DOHH2 (cell line): ENCODE data around the gene PLXNA2.

ENCODE experiments used
- H3F3A ChIP-seq: fragments of 200-600 bp; sonication (generic), shearing (Covaris generic); 2 replicates; pipeline ENCODE4 v1.6.0; 2016; ENCODE audit warnings: antibody characterized with exemption, mild to moderate bottlenecking; ENCODE audit not compliant: control insufficient read depth, insufficient read depth
- H3K27ac ChIP-seq: fragments of 200-600 bp; sonication (generic); 2 replicates; pipeline ENCODE4 v1.5.1; 2014; ENCODE audit warnings: low read depth, mild to moderate bottlenecking, low read length, moderate library complexity
- H3K27me3 ChIP-seq: fragments of 200-600 bp; sonication (generic); 2 replicates; pipeline ENCODE4 v1.6.1; 2014; ENCODE audit warnings: mild to moderate bottlenecking, low read length, mixed read lengths; ENCODE audit not compliant: control insufficient read depth
- H3K36me3 ChIP-seq: fragments of 200-600 bp; sonication (generic); 2 replicates; pipeline ENCODE4 v1.6.1; 2014; ENCODE audit warnings: mild to moderate bottlenecking, low read length, moderate library complexity, mixed read lengths; ENCODE audit not compliant: control insufficient read depth
- H3K4me1 ChIP-seq: fragments of 200-600 bp; sonication (generic); 2 replicates; pipeline ENCODE4 v1.6.1; 2014; ENCODE audit warnings: mild to moderate bottlenecking, low read length, mixed read lengths; ENCODE audit not compliant: control insufficient read depth
- H3K4me2 ChIP-seq: fragments of 200-600 bp; sonication (generic); 2 replicates; pipeline ENCODE4 v1.6.0; 2014; ENCODE audit warnings: mild to moderate bottlenecking, low read length, moderate library complexity
- H3K4me3 ChIP-seq: fragments of 200-600 bp; sonication (generic); 2 replicates; pipeline ENCODE4 v1.5.1; 2014; ENCODE audit warnings: mild to moderate bottlenecking, low read length, mixed read lengths
- H3K79me2 ChIP-seq: fragments of 200-600 bp; sonication (generic); 2 replicates; pipeline ENCODE4 v1.6.1; 2014; ENCODE audit warnings: mild to moderate bottlenecking, low read length, mixed read lengths; ENCODE audit not compliant: control insufficient read depth
- H3K9me2 ChIP-seq: fragments of 200-600 bp; sonication (generic); replicated peaks from 2 replicates; pipeline ENCODE4 v1.6.1; 2014; ENCODE audit warnings: mild to moderate bottlenecking, low read length, mixed read lengths; ENCODE audit not compliant: control insufficient read depth
- H3K9me3 ChIP-seq: fragments of 200-600 bp; sonication (generic); 2 replicates; pipeline ENCODE4 v1.6.1; 2014; ENCODE audit warnings: antibody characterized with exemption, low read length, mixed read lengths; ENCODE audit not compliant: control insufficient read depth, insufficient read depth
- H4K20me1 ChIP-seq: fragments of 200-600 bp; sonication (generic); 2 replicates; pipeline ENCODE4 v1.6.0; 2014; ENCODE audit warnings: low read depth, mild to moderate bottlenecking, antibody characterized with exemption, low read length, moderate library complexity; ENCODE audit not compliant: control insufficient read depth, insufficient read depth
- CTCF ChIP-seq: fragments of 200-600 bp; sonication (generic); IDR thresholded peaks from one replicate; pipeline ENCODE4 v1.5.1; 2014; ENCODE audit warnings: antibody characterized with exemption, mild to moderate bottlenecking, low read depth, low read length; ENCODE audit not compliant: poor library complexity, severe bottlenecking
- EZH2phosphoT487 ChIP-seq: fragments of 200-600 bp; sonication (generic); IDR thresholded peaks from 2 replicates; pipeline ENCODE4 v1.6.1; 2017; ENCODE audit warnings: borderline replicate concordance, mild to moderate bottlenecking, antibody characterized with exemption, low read length, moderate library complexity, mixed read lengths

PLXNA2 gene

GRCh38 chr1:207981976-207982375 is 262.2 kb downstream of the PLXNA2 start:
- H3K9me2 ChIP-seq: no peaks in the 10 kb centered on the region
- H3K36me3 ChIP-seq: no peaks in the 10 kb centered on the region
- no peaks in the 10 kb centered on the region for H3K9me3 ChIP-seq
- no peaks in the 10 kb centered on the region for H4K20me1 ChIP-seq
- H3F3A ChIP-seq: no peaks in the 10 kb centered on the region
- H3K27me3 ChIP-seq: peaks cover 3% of the 10 kb centered on the region; the same call in 1 of the 2 replicates
- H3K4me3 ChIP-seq: no peak overlapping the region
- TF ChIP-seq EZH2phosphoT487 (no peak), CTCF (peak; percentile 73)
- no peak overlapping the region for H3K4me2 ChIP-seq
- H3K4me1 ChIP-seq: no peaks in the 10 kb centered on the region
- H3K79me2 ChIP-seq: no peaks in the 10 kb centered on the region
- H3K27ac ChIP-seq: no peak overlapping the region

- no peaks in the 10 kb centered on the region for H3K36me3 ChIP-seq
Measured at GRCh38 chr1:207978441-207978840, 265.7 kb downstream of the PLXNA2 start.

GRCh38 chr1:207977876-207978275 is 266.3 kb downstream of the PLXNA2 start:
- TF ChIP-seq EZH2phosphoT487 (no peak), CTCF (no peak)

More at GRCh38 chr1:207978441-207978840, 265.7 kb downstream of the PLXNA2 start:
- Histone ChIP-seq H3F3A (no peaks in the 10 kb centered on the region), H3K4me3 (no peak overlapping the region), H3K79me2 (no peaks in the 10 kb centered on the region), H3K9me2 (no peaks in the 10 kb centered on the region), H3K27ac (no peak overlapping the region), H3K4me1 (no peaks in the 10 kb centered on the region), H3K9me3 (no peaks in the 10 kb centered on the region), H4K20me1 (no peaks in the 10 kb centered on the region), H3K27me3 (peaks cover 19% of the 10 kb centered on the region), H3K4me2 (no peak overlapping the region)
- TF ChIP-seq EZH2phosphoT487: no peak
- no peak for TF ChIP-seq CTCF

More at GRCh38 chr1:207977876-207978275, 266.3 kb downstream of the PLXNA2 start:
- Histone ChIP-seq H3K36me3 (no peaks in the 10 kb centered on the region), H3K9me2 (no peaks in the 10 kb centered on the region), H4K20me1 (no peaks in the 10 kb centered on the region), H3K9me3 (no peaks in the 10 kb centered on the region), H3K79me2 (no peaks in the 10 kb centered on the region), H3K4me3 (no peak overlapping the region), H3K4me2 (no peak overlapping the region), H3F3A (no peaks in the 10 kb centered on the region), H3K4me1 (no peaks in the 10 kb centered on the region), H3K27me3 (peaks cover 23% of the 10 kb centered on the region), H3K27ac (no peak overlapping the region)
